Liver (tissue), 3 donors: Measurements from ENCODE around the gene ZNF276.

ENCODE experiments used
- EGR1 ChIP-seq, 2 donors: IDR thresholded peaks; 2 replicates each; pipeline ENCODE4 v1.6.1; 2016 to 2018; ENCODE audit warnings: antibody characterized with exemption in 2 of 2, low read depth in 2 of 2
- GABPA ChIP-seq, 2 donors: IDR thresholded peaks in 1 of 2; conservative IDR thresholded peaks in 1 of 2; 2 replicates each; pipeline ENCODE4 v1.6.1; 2016; ENCODE audit warnings: antibody characterized with exemption in 2 of 2, mild to moderate bottlenecking in 1 of 2, moderate library complexity in 1 of 2
- HNF4G ChIP-seq: IDR thresholded peaks from 2 replicates; pipeline ENCODE4 v1.6.1; 2016; ENCODE audit warnings: antibody characterized with exemption
- JUND ChIP-seq, 2 donors: IDR thresholded peaks; 2 replicates each; pipeline ENCODE4 v1.6.1; 2016; ENCODE audit warnings: antibody characterized with exemption in 2 of 2
- RAD21 ChIP-seq, 2 donors: IDR thresholded peaks; 2 replicates each; pipeline ENCODE4 v1.6.1; 2016; ENCODE audit warnings: antibody characterized with exemption in 2 of 2, mild to moderate bottlenecking in 2 of 2
- SP1 ChIP-seq: IDR thresholded peaks from 2 replicates; pipeline ENCODE4 v1.6.1; 2018; ENCODE audit warnings: antibody characterized with exemption, mild to moderate bottlenecking
- TAF1 ChIP-seq: conservative IDR thresholded peaks from 2 replicates; pipeline ENCODE4 v1.6.1; 2016; ENCODE audit warnings: antibody characterized with exemption, mild to moderate bottlenecking
- YY1 ChIP-seq: IDR thresholded peaks from 2 replicates; pipeline ENCODE4 v1.6.1; 2016; ENCODE audit warnings: antibody characterized with exemption, mild to moderate bottlenecking
- TF ChIP-seq, protein P1 (sequence below): fragments of 150-350 bp; IDR thresholded peaks from 2 replicates; pipeline ENCODE4 v1.5.1; 2017; ENCODE audit warnings: improper control_type of control experiment, low read depth, low read length; ENCODE audit not compliant: missing input control
- TF ChIP-seq, protein P2 (sequence below): IDR thresholded peaks from 2 replicates; pipeline ENCODE4 v1.6.1; 2016; ENCODE audit warnings: antibody characterized with exemption
- TF ChIP-seq, protein P3 (sequence below): IDR thresholded peaks from 2 replicates; pipeline ENCODE4 v1.6.1; 2016; ENCODE audit warnings: antibody characterized with exemption
- TF ChIP-seq, protein P4 (sequence below): IDR thresholded peaks from 2 replicates; pipeline ENCODE4 v1.6.1; 2016; ENCODE audit warnings: antibody characterized with exemption, mild to moderate bottlenecking
- donor health status: healthy.
- donor health status: healthy.

DNA sequence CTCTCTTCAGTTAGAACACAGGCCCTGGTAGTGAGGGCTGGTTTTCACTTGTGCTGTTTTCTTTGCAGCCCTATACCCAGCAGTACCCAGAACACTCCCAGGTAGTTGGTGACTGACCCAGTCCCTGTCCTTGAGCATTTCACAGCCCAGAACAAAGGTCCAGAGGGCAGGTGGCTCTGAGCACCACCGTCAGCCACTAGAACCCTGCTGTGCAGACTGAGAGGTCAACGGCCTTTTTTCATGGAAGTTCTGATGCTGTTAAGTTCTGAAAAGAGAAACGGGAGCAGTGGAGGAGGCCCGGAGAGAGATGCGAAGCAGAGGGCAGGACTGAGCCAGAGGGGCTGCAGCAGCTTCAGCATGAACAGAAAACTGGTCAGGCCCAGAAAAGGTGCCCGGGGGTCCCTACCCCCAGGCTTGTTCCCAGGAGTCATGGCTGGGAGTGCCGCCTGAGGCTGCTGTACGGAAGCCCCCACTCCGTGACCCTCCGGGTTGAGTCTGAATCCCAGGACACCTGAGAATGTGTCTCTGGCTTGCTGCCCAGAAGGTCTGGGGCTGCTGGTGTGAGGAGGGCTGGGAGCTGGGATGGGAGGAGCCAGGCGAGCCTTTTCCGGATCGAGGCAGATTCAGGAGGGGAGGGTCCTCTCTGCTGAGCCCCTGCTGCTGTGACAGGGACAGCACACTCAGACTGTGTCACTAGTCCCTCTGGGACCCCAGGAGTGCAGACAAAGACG is 8.7 kb downstream of the ZNF276 start:
- peak in 1 of 2 donors; percentile 43 for TF ChIP-seq RAD21 (IDR thresholded peaks at IDR 0.05)
- TF ChIP-seq, protein P1, sequence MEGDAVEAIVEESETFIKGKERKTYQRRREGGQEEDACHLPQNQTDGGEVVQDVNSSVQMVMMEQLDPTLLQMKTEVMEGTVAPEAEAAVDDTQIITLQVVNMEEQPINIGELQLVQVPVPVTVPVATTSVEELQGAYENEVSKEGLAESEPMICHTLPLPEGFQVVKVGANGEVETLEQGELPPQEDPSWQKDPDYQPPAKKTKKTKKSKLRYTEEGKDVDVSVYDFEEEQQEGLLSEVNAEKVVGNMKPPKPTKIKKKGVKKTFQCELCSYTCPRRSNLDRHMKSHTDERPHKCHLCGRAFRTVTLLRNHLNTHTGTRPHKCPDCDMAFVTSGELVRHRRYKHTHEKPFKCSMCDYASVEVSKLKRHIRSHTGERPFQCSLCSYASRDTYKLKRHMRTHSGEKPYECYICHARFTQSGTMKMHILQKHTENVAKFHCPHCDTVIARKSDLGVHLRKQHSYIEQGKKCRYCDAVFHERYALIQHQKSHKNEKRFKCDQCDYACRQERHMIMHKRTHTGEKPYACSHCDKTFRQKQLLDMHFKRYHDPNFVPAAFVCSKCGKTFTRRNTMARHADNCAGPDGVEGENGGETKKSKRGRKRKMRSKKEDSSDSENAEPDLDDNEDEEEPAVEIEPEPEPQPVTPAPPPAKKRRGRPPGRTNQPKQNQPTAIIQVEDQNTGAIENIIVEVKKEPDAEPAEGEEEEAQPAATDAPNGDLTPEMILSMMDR = no peak
- TF ChIP-seq GABPA (IDR thresholded peaks at IDR 0.05 in 1 of 2, conservative IDR thresholded peaks at IDR 0.05 in 1 of 2) = peak in 1 of 2 donors; percentile 59
- TF ChIP-seq SP1 = peak; percentile 96
- peak; percentile 91 for TF ChIP-seq HNF4G
- TF ChIP-seq TAF1 = no peak
- peak in 1 of 2 donors; percentile 44 for TF ChIP-seq JUND (IDR thresholded peaks at IDR 0.05)
- peak; percentile 53 for TF ChIP-seq YY1
- TF ChIP-seq, protein P2, sequence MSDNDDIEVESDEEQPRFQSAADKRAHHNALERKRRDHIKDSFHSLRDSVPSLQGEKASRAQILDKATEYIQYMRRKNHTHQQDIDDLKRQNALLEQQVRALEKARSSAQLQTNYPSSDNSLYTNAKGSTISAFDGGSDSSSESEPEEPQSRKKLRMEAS = no peak
- TF ChIP-seq, protein P3, sequence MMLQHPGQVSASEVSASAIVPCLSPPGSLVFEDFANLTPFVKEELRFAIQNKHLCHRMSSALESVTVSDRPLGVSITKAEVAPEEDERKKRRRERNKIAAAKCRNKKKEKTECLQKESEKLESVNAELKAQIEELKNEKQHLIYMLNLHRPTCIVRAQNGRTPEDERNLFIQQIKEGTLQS = no peak
- TF ChIP-seq EGR1 (IDR thresholded peaks at IDR 0.05; ENCODE audit: low read depth in 2 of 2) = no peak
- TF ChIP-seq, protein P4, sequence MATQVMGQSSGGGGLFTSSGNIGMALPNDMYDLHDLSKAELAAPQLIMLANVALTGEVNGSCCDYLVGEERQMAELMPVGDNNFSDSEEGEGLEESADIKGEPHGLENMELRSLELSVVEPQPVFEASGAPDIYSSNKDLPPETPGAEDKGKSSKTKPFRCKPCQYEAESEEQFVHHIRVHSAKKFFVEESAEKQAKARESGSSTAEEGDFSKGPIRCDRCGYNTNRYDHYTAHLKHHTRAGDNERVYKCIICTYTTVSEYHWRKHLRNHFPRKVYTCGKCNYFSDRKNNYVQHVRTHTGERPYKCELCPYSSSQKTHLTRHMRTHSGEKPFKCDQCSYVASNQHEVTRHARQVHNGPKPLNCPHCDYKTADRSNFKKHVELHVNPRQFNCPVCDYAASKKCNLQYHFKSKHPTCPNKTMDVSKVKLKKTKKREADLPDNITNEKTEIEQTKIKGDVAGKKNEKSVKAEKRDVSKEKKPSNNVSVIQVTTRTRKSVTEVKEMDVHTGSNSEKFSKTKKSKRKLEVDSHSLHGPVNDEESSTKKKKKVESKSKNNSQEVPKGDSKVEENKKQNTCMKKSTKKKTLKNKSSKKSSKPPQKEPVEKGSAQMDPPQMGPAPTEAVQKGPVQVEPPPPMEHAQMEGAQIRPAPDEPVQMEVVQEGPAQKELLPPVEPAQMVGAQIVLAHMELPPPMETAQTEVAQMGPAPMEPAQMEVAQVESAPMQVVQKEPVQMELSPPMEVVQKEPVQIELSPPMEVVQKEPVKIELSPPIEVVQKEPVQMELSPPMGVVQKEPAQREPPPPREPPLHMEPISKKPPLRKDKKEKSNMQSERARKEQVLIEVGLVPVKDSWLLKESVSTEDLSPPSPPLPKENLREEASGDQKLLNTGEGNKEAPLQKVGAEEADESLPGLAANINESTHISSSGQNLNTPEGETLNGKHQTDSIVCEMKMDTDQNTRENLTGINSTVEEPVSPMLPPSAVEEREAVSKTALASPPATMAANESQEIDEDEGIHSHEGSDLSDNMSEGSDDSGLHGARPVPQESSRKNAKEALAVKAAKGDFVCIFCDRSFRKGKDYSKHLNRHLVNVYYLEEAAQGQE = peak; percentile 62
